GM12872 (cell line): ENCODE data around the gene CTNNBIP1.

ENCODE experiments used
- TF ChIP-seq, protein P1 (sequence below): IDR thresholded peaks from 3 replicates; pipeline ENCODE4 v1.5.1; 2011; ENCODE audit warnings: low read depth, mild to moderate bottlenecking, low read length, moderate library complexity; ENCODE audit not compliant: insufficient read depth

The CTNNBIP1 gene

GRCh38 chr1:9922342-9922741 is 12.3 kb upstream of the CTNNBIP1 start:
- TF ChIP-seq, protein P1, sequence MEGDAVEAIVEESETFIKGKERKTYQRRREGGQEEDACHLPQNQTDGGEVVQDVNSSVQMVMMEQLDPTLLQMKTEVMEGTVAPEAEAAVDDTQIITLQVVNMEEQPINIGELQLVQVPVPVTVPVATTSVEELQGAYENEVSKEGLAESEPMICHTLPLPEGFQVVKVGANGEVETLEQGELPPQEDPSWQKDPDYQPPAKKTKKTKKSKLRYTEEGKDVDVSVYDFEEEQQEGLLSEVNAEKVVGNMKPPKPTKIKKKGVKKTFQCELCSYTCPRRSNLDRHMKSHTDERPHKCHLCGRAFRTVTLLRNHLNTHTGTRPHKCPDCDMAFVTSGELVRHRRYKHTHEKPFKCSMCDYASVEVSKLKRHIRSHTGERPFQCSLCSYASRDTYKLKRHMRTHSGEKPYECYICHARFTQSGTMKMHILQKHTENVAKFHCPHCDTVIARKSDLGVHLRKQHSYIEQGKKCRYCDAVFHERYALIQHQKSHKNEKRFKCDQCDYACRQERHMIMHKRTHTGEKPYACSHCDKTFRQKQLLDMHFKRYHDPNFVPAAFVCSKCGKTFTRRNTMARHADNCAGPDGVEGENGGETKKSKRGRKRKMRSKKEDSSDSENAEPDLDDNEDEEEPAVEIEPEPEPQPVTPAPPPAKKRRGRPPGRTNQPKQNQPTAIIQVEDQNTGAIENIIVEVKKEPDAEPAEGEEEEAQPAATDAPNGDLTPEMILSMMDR: no peak

DNA sequence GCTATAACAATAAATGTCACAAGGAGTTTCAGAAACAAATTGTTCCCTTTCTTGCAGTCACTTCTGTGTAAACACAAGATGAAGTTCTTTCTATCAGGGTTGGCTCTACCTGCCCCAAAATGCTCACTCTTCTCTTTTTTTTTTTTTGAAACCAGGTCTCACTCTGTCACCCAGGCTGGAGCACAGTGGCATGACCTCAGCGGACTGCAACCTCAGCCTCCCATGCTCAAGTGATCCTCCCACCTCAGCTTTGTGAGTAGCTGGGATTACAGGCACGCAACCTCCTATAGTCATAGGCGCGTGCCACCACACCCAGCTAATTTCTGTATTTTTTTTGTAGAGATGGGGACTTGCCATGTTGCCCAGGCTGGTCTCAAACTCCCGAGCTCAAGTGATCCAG is 10.5 kb upstream of the CTNNBIP1 start:
- TF ChIP-seq, protein P1: no peak

DNA sequence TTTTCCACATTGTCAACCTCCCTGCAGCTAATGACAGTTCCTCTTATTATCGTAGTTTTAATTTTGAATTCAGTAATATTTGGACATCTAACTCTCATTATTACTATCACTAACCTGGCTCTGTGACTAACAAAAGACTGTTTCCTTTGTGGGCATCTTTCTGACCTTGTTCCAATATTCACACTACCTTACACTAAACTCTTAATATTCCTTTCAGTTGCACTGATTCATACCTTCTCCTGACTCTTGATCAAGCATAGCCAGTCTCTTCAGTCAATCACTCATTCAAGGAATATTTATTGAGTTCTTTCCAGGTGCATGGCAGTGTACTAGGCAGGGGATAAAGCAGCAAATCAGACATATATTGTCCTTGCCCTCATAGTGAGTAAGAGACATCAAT is 7.8 kb upstream of the CTNNBIP1 start:
- TF ChIP-seq, protein P1: no peak

DNA sequence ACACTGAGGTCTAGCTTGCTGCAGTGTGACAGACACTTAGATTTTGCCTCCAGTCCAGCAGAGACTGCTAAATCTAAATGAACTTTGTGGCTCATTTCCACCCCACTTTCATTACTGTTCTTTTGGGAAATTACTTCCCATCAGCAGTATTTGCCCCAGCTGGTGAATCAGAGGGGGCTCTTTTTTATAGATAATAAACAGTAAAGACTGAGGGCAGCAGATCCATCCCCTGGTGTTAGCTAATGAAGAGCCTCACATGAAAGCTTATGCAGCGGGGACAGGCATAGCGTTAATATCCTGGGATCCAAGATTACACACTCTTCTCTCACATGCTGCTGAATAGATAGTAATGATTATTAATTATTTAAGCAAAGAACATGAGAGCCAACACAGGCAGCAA is 6.4 kb upstream of the CTNNBIP1 start:
- TF ChIP-seq, protein P1: no peak

DNA sequence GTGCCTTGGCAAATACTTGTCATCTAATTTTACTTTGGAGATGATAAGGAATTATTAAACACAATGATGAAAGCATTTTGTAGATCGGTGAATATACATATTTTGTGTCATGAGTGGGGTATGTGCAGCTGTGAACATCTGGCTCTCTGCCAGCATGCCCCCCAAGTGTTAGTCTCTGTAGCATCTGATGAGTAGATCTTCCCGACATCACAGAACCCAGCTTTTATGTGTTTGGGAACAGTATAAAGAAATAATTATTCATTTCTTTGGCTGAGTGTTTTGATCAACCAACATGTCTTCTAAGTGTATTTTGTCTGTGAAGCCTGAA is 4.5 kb upstream of the CTNNBIP1 start:
- TF ChIP-seq, protein P1: no peak

- TF ChIP-seq, protein P1: no peak
Measured at GRCh38 chr1:9912264-9912936, 2.3 kb upstream of the CTNNBIP1 start.

DNA sequence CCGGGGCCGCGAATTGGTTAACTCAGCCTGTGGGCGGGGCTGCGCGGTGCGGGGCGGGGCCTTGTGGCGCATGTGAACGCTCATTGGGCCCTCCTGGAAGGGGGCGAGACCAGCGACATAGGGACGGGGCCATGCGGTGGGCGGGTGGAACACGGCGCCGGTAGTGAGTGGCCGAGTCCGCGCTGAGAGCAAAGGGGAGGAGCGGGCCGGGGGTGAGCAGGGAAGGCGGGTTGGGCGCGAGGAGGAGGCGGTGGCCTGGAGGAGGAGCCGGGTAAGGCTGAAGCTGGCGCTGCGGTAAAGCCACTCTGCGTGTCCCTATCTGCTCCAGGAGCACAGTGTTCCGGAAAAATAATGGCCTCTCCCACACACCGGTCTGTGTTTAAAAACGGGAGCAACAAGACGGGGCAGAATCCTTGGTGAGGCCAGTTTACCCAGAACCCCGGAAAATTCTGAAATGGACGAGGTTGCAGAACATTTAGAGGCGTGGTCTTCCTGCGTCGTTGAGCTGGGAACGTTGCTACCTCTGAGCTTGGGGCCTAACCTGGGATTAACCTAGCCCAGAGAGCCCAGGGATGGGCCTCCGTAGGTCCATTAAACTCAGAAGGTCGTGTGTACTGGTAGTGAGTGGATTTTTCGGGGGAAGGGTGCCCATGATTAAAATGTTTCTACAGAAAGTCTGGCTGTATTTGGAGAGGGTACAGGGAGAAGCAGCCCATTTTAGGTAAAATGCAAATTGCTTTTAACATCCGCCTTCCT is 532 bp upstream of the CTNNBIP1 start:
- TF ChIP-seq, protein P1: no peak
